ENCODE data around the gene DEFB125.
"Not testable (repeated sequence)": the region's sequence is repeated elsewhere in the genome, so short reads cannot be mapped to it uniquely, and the experiment has no call there.

Gene DEFB125

GRCh38 chr20:103456-103855 lies 16.0 kb downstream of the DEFB125 start:
- Histone ChIP-seq H3K27me3 (ENCODE audit: insufficient read depth, poor library complexity, severe bottlenecking) (peaks cover 45% of the 10 kb centered on the region), H3K27ac (ENCODE audit: poor library complexity, severe bottlenecking) (no peak overlapping the region), H3K9me3 (ENCODE audit: severe bottlenecking) (no peaks in the 10 kb centered on the region), H3K4me1 (ENCODE audit: insufficient read depth, poor library complexity, severe bottlenecking) (no peaks in the 10 kb centered on the region), H3K36me3 (ENCODE audit: low read depth) (no peaks in the 10 kb centered on the region), H3K4me3 (ENCODE audit: severe bottlenecking) (no peak overlapping the region)
- peak; percentile 57 for DNase-seq (ENCODE audit: low spot score)
- TF ChIP-seq CTCF (IDR thresholded peaks at IDR 0.05; ENCODE audit: poor library complexity, severe bottlenecking) = no peak
- no peak for ATAC-seq (ENCODE audit: low read depth)

DNA sequence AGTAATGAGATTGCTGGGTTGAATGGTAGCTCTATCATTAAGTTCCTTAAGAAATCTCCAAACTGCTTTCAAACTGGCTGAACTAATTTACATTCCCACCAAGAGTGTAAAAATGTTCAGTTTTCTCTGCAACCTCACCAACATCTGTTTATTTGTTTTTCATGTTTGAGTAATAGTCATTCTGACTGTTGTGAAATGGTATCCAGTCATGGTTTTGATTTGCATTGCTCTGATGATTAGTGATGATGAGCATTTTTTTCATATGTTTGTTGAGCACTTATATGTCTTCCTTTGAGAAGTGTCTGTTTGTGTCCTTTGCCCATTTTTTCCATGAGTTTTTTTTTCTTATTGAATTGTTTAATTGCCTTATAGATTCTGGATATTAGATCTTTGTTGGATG lies 24.9 kb downstream of the DEFB125 start:
- H3K9me3 ChIP-seq (ENCODE audit: severe bottlenecking) = no peaks in the 10 kb centered on the region
- no peak overlapping the region for H3K4me3 ChIP-seq (ENCODE audit: severe bottlenecking)
- no peaks in the 10 kb centered on the region for H3K36me3 ChIP-seq (ENCODE audit: low read depth)
- no peaks in the 10 kb centered on the region for H3K4me1 ChIP-seq (ENCODE audit: insufficient read depth, poor library complexity, severe bottlenecking)
- ATAC-seq (ENCODE audit: low read depth) (no peak), DNase-seq (ENCODE audit: low spot score) (no peak)
- peaks cover 14% of the 10 kb centered on the region for H3K27me3 ChIP-seq (ENCODE audit: insufficient read depth, poor library complexity, severe bottlenecking)
- no peak for TF ChIP-seq CTCF (IDR thresholded peaks at IDR 0.05; ENCODE audit: poor library complexity, severe bottlenecking)
- no peak overlapping the region for H3K27ac ChIP-seq (ENCODE audit: poor library complexity, severe bottlenecking)

- DNase-seq (ENCODE audit: low spot score) (no peak), ATAC-seq (ENCODE audit: low read depth) (no peak)
- no peak for TF ChIP-seq CTCF (IDR thresholded peaks at IDR 0.05; ENCODE audit: poor library complexity, severe bottlenecking)
- Histone ChIP-seq H3K27ac (ENCODE audit: poor library complexity, severe bottlenecking) (no peak overlapping the region), H3K27me3 (ENCODE audit: insufficient read depth, poor library complexity, severe bottlenecking) (peaks cover 13% of the 10 kb centered on the region), H3K36me3 (ENCODE audit: low read depth) (no peaks in the 10 kb centered on the region), H3K4me1 (ENCODE audit: insufficient read depth, poor library complexity, severe bottlenecking) (no peaks in the 10 kb centered on the region), H3K9me3 (ENCODE audit: severe bottlenecking) (no peaks in the 10 kb centered on the region), H3K4me3 (ENCODE audit: severe bottlenecking) (no peak overlapping the region)
These were observed 30.0 kb downstream of the DEFB125 start for GRCh38 chr20:117518-117917.

DNA sequence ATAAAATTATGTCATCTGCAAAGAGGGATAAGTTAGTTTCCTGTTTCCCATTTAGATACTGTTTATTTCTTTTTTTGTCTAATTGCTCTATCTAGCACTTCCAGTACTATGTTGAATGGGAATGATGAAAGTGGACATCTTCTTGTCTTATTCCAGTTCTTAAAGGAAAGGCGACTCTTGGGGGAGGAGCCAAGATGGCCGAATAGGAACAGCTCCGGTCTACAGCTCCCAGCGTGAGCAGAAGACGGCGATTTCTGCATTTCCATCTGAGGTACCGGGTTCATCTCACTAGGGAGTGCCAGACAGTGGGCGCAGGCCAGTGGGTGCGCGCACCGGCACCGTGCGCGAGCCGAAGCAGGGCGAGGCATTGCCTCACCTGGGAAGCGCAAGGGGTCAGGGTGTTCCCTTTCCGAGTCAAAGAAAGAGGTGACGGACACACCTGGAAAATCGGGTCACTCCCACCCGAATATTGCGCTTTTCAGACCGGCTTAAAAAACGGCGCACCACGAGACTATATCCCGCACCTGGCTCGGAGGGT lies 42.4 kb downstream of the DEFB125 start:
- H3K9me3 ChIP-seq (ENCODE audit: severe bottlenecking); H3K27me3 ChIP-seq (ENCODE audit: insufficient read depth, poor library complexity, severe bottlenecking); DNase-seq (ENCODE audit: low spot score); H3K36me3 ChIP-seq (ENCODE audit: low read depth): not testable (repeated sequence)
- Histone ChIP-seq H3K27ac (ENCODE audit: poor library complexity, severe bottlenecking) (peak overlapping the region; percentile 5), H3K4me1 (ENCODE audit: insufficient read depth, poor library complexity, severe bottlenecking) (peaks cover 10% of the 10 kb centered on the region), H3K4me3 (ENCODE audit: severe bottlenecking) (peak overlapping the region; percentile 31)
- 0 out of 3 replicates have a peak, but pooled peaks have one; percentile 33 for ATAC-seq (ENCODE audit: low read depth)

- Histone ChIP-seq H3K36me3 (ENCODE audit: low read depth) (no peaks in the 10 kb centered on the region), H3K27ac (ENCODE audit: poor library complexity, severe bottlenecking) (no peak overlapping the region), H3K4me3 (ENCODE audit: severe bottlenecking) (no peak overlapping the region), H3K9me3 (ENCODE audit: severe bottlenecking) (no peaks in the 10 kb centered on the region), H3K4me1 (ENCODE audit: insufficient read depth, poor library complexity, severe bottlenecking) (no peaks in the 10 kb centered on the region), H3K27me3 (ENCODE audit: insufficient read depth, poor library complexity, severe bottlenecking) (peaks cover 13% of the 10 kb centered on the region)
- ATAC-seq (ENCODE audit: low read depth) (no peak), DNase-seq (ENCODE audit: low spot score) (no peak)
- peak; percentile 28 for TF ChIP-seq CTCF (IDR thresholded peaks at IDR 0.05; ENCODE audit: poor library complexity, severe bottlenecking)
These were observed 50.4 kb downstream of the DEFB125 start for GRCh38 chr20:137668-138490.

Measured in RWPE2 (cell line).